CD4-positive, alpha-beta T cell treated with Interleukin-15 for 1 hour (primary cell): ENCODE data around the gene NRDE2.
"Not testable (repeated sequence)": the region's sequence is repeated elsewhere in the genome, so short reads cannot be mapped to it uniquely, and the experiment has no call there.

ENCODE experiments used
- DNase-seq: peaks from one replicate; pipeline ENCODE4 v3.0.0-alpha.2; 2020

Gene NRDE2

DNA sequence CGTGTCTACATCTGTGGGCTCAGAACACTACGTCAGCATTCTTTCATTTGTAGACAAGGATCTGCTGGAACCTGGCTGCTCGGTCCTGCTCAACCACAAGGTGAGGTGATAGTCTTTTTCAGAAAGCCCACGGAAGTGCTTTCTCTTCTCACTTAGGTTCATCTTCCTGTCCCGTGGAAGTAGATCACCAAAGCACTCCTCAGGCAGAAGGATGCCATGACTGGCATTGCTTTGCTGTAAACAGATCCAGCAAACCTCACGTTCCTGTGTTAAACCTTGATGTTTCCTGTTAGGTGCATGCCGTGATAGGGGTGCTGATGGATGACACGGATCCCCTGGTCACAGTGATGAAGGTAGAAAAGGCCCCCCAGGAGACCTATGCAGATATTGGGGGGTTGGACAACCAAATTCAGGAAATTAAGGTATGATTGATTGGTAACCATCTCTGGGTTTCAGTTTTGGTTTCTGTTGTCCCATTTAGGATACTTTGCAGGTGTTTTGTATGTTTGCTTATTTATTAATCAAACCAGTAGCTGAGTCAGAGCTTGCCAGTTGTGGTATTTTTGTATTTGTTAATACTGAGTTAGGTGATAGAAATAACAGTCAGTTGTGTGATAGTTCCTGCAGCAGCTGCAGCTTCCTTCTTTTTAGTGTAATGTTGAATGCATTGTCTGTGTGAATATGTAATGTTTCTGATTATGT lies 67.8 kb downstream of the NRDE2 start:
- no peak for DNase-seq

DNA sequence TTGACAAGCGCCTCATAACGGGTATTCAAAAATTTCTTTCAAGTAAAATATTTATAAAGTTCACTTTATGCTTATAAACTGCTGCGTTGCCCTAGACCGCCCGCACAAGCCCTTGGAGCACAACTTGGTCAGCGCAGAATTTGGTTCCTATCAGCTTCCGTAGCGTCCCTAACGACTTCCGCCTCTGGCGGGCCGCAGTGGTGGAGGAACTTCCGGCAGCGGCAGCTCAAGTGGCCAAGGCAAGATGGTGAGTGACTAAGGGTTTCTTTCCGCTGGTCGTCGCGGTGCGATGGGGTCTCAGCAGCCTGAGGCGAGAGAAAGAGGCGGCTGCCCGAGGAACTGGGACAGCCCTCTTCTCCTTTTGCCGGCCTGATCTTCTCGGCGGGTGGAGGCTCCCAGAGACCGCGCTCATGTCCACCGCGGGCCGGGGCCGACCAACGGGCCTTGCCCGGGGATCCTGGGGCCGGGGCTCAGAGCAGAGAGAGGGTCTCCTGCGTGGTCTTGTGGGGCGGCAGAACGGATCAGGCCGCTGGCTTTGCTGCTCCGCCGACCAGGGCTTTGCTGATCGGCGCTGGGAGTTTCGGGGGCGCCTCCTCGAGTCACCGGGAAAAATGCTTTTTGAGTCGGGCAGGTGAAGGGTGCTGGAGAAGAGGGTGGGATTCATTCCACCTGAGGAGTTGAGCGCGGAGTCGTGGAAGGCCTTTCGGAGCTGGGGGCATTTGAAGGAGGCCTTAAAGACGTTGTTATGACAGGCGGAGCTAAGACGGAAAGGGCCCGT lies 75.2 kb downstream of the NRDE2 start, which contains the start of gene PSMC1:
TSS of gene PSMC1 (plus strand) at position 200 of the 778 bp plus-strand sequence. CDS start at position 245, 45 bp downstream.
- peak; percentile 87 for DNase-seq

DNA sequence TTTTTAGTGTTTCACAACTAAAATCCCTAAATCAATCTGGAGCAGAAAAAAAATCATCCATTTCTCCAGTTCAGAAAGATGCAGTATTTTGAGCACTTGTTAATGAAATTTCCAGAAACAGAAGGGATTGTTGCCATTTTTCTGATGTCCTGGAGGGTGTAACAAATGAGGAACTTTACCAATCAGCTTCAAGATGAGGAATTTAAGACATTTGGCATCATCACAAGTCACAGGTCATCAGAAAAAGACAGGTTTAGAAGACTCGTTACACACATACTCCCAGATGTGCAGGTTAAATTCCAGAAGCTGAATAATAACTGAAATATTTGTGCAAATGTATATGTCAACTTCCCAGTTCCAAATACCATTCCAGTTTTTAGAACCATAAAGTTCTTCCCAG lies 75.9 kb downstream of the NRDE2 start:
- no peak for DNase-seq

GRCh38 chr14:90253826-90254225 lies 77.9 kb downstream of the NRDE2 start:
- DNase-seq, result no peak

- DNase-seq, result no peak
Measured at GRCh38 chr14:90248594-90248993, 83.1 kb downstream of the NRDE2 start.

DNA sequence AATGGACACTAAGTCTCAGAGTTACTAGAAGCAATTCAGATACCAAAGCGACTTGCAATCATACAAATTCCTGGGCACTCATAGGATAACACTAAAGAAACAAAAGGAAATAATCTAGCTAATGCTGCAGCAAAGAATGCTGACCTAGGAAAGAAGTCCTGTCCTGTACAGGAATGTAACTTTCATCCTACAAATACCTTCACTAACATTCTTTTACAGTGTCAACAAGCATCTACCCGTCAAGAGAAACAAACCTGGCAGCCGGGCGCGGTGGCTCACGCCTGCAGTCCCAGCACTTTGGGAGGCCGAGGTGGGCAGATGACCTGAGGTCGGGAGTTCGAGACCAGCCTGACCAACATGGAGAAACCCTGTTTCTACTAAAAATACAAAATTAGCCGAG lies 84.3 kb downstream of the NRDE2 start:
- DNase-seq, result not testable (repeated sequence)

DNA sequence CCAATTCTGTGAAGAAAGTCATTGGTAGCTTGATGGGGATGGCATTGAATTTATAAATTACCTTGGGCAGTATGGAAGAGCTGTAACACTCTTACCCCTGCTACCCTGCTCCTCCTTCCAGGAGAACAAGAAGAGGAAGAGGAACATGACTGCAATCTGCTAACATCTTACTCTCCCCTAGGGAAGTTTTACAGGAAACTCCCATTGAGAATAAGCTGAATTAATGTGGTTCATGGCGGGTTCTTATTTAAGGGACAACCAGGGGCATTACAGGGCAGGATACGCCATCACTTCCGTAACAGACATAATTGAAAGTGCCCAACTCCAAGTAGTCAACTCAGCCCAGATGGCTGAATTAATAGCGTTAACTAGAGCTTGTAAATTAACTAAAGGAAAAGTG lies 84.8 kb downstream of the NRDE2 start:
- DNase-seq, result no peak

GRCh38 chr14:90242444-90242843 lies 89.3 kb downstream of the NRDE2 start:
- no peak for DNase-seq

DNA sequence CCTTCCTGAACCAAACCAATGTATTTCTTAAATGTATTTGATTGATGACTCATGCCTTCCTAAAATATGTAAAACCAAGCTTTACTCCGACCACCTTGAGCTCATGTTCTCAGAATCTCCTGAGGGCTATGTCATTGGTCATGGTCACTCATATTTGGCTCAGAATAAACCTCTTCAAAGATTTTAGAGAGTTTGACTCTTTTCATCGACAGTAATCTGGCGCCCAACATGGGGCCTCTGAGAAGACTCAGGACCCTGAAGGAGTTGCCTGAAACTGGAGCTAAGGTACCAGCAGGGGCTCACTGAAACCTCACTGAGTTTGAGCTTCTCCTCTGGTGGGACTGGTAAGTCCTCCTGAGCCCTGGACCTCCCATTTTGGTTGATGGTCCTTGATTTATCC lies 92.6 kb downstream of the NRDE2 start:
- DNase-seq, result no peak

- peak; percentile 44 for DNase-seq
Measured at GRCh38 chr14:90235179-90235976, 96.4 kb downstream of the NRDE2 start.

DNA sequence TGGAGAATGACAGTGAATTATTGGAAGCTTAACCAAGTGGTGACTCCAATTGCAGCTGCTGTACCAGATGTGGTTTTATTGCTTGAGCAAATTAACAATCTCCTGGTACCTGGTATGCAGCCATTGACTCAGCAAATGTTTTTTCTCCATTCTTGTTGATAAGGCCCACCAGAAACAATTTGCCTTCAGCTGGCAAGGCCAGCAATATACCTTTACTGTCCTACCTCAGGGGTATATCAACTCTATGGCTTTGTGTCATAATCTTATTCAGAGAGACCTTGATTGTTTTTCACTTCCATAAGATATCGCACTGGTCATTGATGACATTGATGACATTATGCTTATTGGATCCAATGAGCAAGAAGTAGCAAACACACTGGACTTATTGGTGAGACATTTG lies 101.8 kb downstream of the NRDE2 start:
- not testable (repeated sequence) for DNase-seq

DNA sequence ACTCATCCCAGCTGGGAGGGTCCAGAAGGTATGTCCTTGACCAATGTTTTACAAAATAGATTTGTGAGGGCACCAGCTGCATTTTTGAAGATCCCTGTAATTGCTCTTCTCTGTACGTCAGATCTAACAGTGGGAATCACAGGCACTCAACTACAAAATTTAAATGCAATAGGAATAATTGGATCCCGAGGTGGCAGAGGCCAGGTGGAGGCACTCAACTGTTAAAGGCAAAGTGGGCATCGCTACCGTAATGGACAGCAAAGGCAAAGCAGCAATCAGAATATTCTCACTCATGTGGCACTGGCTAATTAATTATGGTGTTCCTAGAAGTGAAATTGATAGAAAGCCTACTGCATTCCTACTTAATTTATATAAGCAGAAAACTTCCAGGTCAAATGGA lies 103.3 kb downstream of the NRDE2 start:
- DNase-seq, result no peak
